HL-60 (cell line): Measurements from ENCODE around the gene BEND5.

ENCODE experiments used
- CTCF ChIP-seq: IDR thresholded peaks from one replicate; pipeline ENCODE4 v1.5.1; 2011; ENCODE audit warnings: low read length, control low read depth, inconsistent platforms; ENCODE audit not compliant: insufficient read depth
- GABPA ChIP-seq: IDR thresholded peaks from 2 replicates; pipeline ENCODE4 v1.6.1; 2012; ENCODE audit warnings: low read depth
- POLR2AphosphoS5 ChIP-seq: IDR thresholded peaks from 2 replicates; pipeline ENCODE4 v1.6.1; 2012; ENCODE audit warnings: low read depth

- TF ChIP-seq POLR2AphosphoS5 (no peak), CTCF (no peak), GABPA (no peak)
These were observed 13.7 kb upstream of the BEND5 start for GRCh38 chr1:48790397-48790796.
